Stimulated activated effector memory CD8-positive, alpha-beta T cell treated with anti-CD3 and anti-CD28 coated beads, Interleukin-12 subunit alpha, Interleukin-12 subunit beta, amount 100 ng/mL, for 72 hours (primary cell): Measurements from ENCODE around the gene SLC35B3.
"Not testable (repeated sequence)": the region's sequence is repeated elsewhere in the genome, so short reads cannot be mapped to it uniquely, and the experiment has no call there.

ENCODE experiments used
- ATAC-seq: fragments of 150-1000 bp; cut with Tn5 transposase; 2 replicates; pipeline ENCODE4 v1.10.0; 2021
- DNase-seq, 2 donors: peaks; one replicate each; pipeline ENCODE4 v3.0.0; 2021 to 2022; ENCODE audit warnings: low spot score in 2 of 2
- H3K27ac Mint-ChIP-seq: one replicate; pipeline ENCODE4 v1.8.0; 2022; ENCODE audit warnings: mild to moderate bottlenecking, mixed read lengths
- H3K36me3 Mint-ChIP-seq: one replicate; pipeline ENCODE4 v1.8.0; 2022; ENCODE audit warnings: mild to moderate bottlenecking, mixed read lengths
- H3K4me1 Mint-ChIP-seq: one replicate; pipeline ENCODE4 v1.8.0; 2022; ENCODE audit warnings: mixed read lengths
- H3K4me3 Mint-ChIP-seq: one replicate; pipeline ENCODE4 v1.8.0; 2022; ENCODE audit warnings: mild to moderate bottlenecking, mixed read lengths
- H3K9me3 Mint-ChIP-seq: one replicate; pipeline ENCODE4 v1.8.0; 2022; ENCODE audit warnings: mixed read lengths

The SLC35B3 gene

GRCh38 chr6:8434727-8435092, 635 bp downstream of the SLC35B3 start:
- peaks cover 34% of the 10 kb centered on the region for H3K4me1 Mint-ChIP-seq
- peaks cover 2% of the 10 kb centered on the region for H3K9me3 Mint-ChIP-seq
- ATAC-seq (peak; percentile 3), DNase-seq (no peak)
- H3K27ac Mint-ChIP-seq, result peak overlapping the region; percentile 99
- peak overlapping the region; percentile 91 for H3K4me3 Mint-ChIP-seq
- H3K36me3 Mint-ChIP-seq, result peaks cover 24% of the 10 kb centered on the region

GRCh38 chr6:8432614-8433013, 2.7 kb downstream of the SLC35B3 start:
- ATAC-seq (no peak), DNase-seq (no peak)
- Mint-ChIP-seq H3K4me1 (peaks cover 29% of the 10 kb centered on the region), H3K9me3 (no peaks in the 10 kb centered on the region), H3K36me3 (peaks cover 31% of the 10 kb centered on the region), H3K4me3 (no peak overlapping the region), H3K27ac (no peak overlapping the region)

- H3K4me1 Mint-ChIP-seq, result peaks cover 18% of the 10 kb centered on the region
- no peak for DNase-seq
Observed at GRCh38 chr6:8429821-8430220, 5.5 kb downstream of the SLC35B3 start.

GRCh38 chr6:8426544-8426943, 8.8 kb downstream of the SLC35B3 start:
- not testable (repeated sequence) for ATAC-seq, DNase-seq, H3K4me1 Mint-ChIP-seq, H3K9me3 Mint-ChIP-seq, H3K27ac Mint-ChIP-seq, H3K4me3 Mint-ChIP-seq
- H3K36me3 Mint-ChIP-seq, result peaks cover 33% of the 10 kb centered on the region

More at GRCh38 chr6:8429821-8430220, 5.5 kb downstream of the SLC35B3 start:
- Mint-ChIP-seq H3K4me3 (no peak overlapping the region), H3K36me3 (peaks cover 32% of the 10 kb centered on the region), H3K27ac (no peak overlapping the region), H3K9me3 (no peaks in the 10 kb centered on the region)
- no peak for ATAC-seq

- no peak overlapping the region for H3K4me3 Mint-ChIP-seq
- ATAC-seq, result no peak
Observed at GRCh38 chr6:8420031-8420588, 15.2 kb downstream of the SLC35B3 start.

GRCh38 chr6:8415913-8416312, 19.4 kb downstream of the SLC35B3 start:
- H3K4me3 Mint-ChIP-seq, result no peak overlapping the region
- DNase-seq, result no peak
- no peaks in the 10 kb centered on the region for H3K9me3 Mint-ChIP-seq
- ATAC-seq, result no peak
- H3K4me1 Mint-ChIP-seq, result peaks cover 6% of the 10 kb centered on the region
- no peak overlapping the region for H3K27ac Mint-ChIP-seq
- peaks cover 85% of the 10 kb centered on the region for H3K36me3 Mint-ChIP-seq

More at GRCh38 chr6:8420031-8420588, 15.2 kb downstream of the SLC35B3 start:
- H3K4me1 Mint-ChIP-seq, result peaks cover 6% of the 10 kb centered on the region
- DNase-seq, result no peak
- peaks cover 55% of the 10 kb centered on the region for H3K36me3 Mint-ChIP-seq
- H3K9me3 Mint-ChIP-seq, result no peaks in the 10 kb centered on the region
- no peak overlapping the region for H3K27ac Mint-ChIP-seq

- Mint-ChIP-seq H3K9me3 (no peaks in the 10 kb centered on the region), H3K4me3 (no peak overlapping the region), H3K27ac (no peak overlapping the region), H3K36me3 (peaks cover 87% of the 10 kb centered on the region), H3K4me1 (peaks cover 6% of the 10 kb centered on the region)
- DNase-seq (no peak), ATAC-seq (no peak)
Observed at GRCh38 chr6:8415280-8415679, 20.1 kb downstream of the SLC35B3 start.

GRCh38 chr6:8414844-8415243, 20.5 kb downstream of the SLC35B3 start:
- Mint-ChIP-seq H3K27ac (no peak overlapping the region), H3K4me3 (no peak overlapping the region), H3K4me1 (peaks cover 6% of the 10 kb centered on the region), H3K9me3 (no peaks in the 10 kb centered on the region), H3K36me3 (peaks cover 82% of the 10 kb centered on the region)
- DNase-seq (no peak), ATAC-seq (no peak)

GRCh38 chr6:8405946-8406345, 29.4 kb downstream of the SLC35B3 start:
- not testable (repeated sequence) for H3K27ac Mint-ChIP-seq, H3K4me1 Mint-ChIP-seq, H3K36me3 Mint-ChIP-seq, DNase-seq, H3K9me3 Mint-ChIP-seq, H3K4me3 Mint-ChIP-seq
- ATAC-seq, result peak; percentile 46

- no peaks in the 10 kb centered on the region for H3K9me3 Mint-ChIP-seq
- no peak overlapping the region for H3K27ac Mint-ChIP-seq
- no peak for DNase-seq
- no peaks in the 10 kb centered on the region for H3K4me1 Mint-ChIP-seq
- no peak for ATAC-seq
- no peaks in the 10 kb centered on the region for H3K36me3 Mint-ChIP-seq
- no peak overlapping the region for H3K4me3 Mint-ChIP-seq
Observed at GRCh38 chr6:8402546-8402945, 32.8 kb downstream of the SLC35B3 start.

- Mint-ChIP-seq H3K4me3 (no peak overlapping the region), H3K4me1 (no peaks in the 10 kb centered on the region), H3K36me3 (no peaks in the 10 kb centered on the region), H3K9me3 (no peaks in the 10 kb centered on the region), H3K27ac (no peak overlapping the region)
- ATAC-seq (no peak), DNase-seq (no peak)
Observed at GRCh38 chr6:8400663-8401062, 34.7 kb downstream of the SLC35B3 start.

GRCh38 chr6:8392569-8392968, 42.8 kb downstream of the SLC35B3 start:
- H3K4me3 Mint-ChIP-seq, result no peak overlapping the region
- H3K4me1 Mint-ChIP-seq, result no peaks in the 10 kb centered on the region
- DNase-seq (no peak), ATAC-seq (no peak)
- no peak overlapping the region for H3K27ac Mint-ChIP-seq
- no peaks in the 10 kb centered on the region for H3K9me3 Mint-ChIP-seq
- no peaks in the 10 kb centered on the region for H3K36me3 Mint-ChIP-seq

- no peaks in the 10 kb centered on the region for H3K36me3 Mint-ChIP-seq
- no peaks in the 10 kb centered on the region for H3K9me3 Mint-ChIP-seq
- no peak overlapping the region for H3K27ac Mint-ChIP-seq
- DNase-seq (no peak), ATAC-seq (no peak)
- no peak overlapping the region for H3K4me3 Mint-ChIP-seq
- H3K4me1 Mint-ChIP-seq, result no peaks in the 10 kb centered on the region
Observed at GRCh38 chr6:8391934-8392333, 43.4 kb downstream of the SLC35B3 start.

GRCh38 chr6:8389036-8389818, 46.1 kb downstream of the SLC35B3 start:
- DNase-seq, result no peak
- no peak for ATAC-seq
- H3K36me3 Mint-ChIP-seq, result no peaks in the 10 kb centered on the region
- H3K27ac Mint-ChIP-seq, result no peak overlapping the region
- no peaks in the 10 kb centered on the region for H3K9me3 Mint-ChIP-seq
- no peaks in the 10 kb centered on the region for H3K4me1 Mint-ChIP-seq
- no peak overlapping the region for H3K4me3 Mint-ChIP-seq

GRCh38 chr6:8387942-8388437, 47.4 kb downstream of the SLC35B3 start:
- no peak overlapping the region for H3K4me3 Mint-ChIP-seq
- H3K4me1 Mint-ChIP-seq, result no peaks in the 10 kb centered on the region
- no peaks in the 10 kb centered on the region for H3K36me3 Mint-ChIP-seq
- H3K27ac Mint-ChIP-seq, result no peak overlapping the region
- no peaks in the 10 kb centered on the region for H3K9me3 Mint-ChIP-seq
- DNase-seq (no peak), ATAC-seq (no peak)

GRCh38 chr6:8383584-8383983, 51.8 kb downstream of the SLC35B3 start:
- Mint-ChIP-seq H3K36me3 (no peaks in the 10 kb centered on the region), H3K4me3 (no peak overlapping the region), H3K27ac (no peak overlapping the region), H3K4me1 (no peaks in the 10 kb centered on the region), H3K9me3 (no peaks in the 10 kb centered on the region)
- DNase-seq (no peak), ATAC-seq (no peak)
